Lung (tissue), 12 donors: Measurements from ENCODE around the gene IGSF21. TPM values are rescaled to one million over a fixed set of nuclear protein-coding genes. Genes with fewer than 3 reads are reported as not detected.

Source experiments
- ATAC-seq: fragments of 200-7000 bp; cut with Tn5 transposase; one replicate; pipeline ENCODE4 v1.9.1; 2020; ENCODE audit warnings: moderate number of reproducible peaks; ENCODE audit not compliant: insufficient read depth, low FRiP score
- DNase-seq, 3 donors: peaks; one replicate each; pipeline ENCODE4 v3.0.0-alpha.2; 2013 to 2017
- H3K27ac ChIP-seq, 2 donors: one replicate each; pipeline ENCODE4 v1.5.1; 2013; ENCODE audit warnings: mild to moderate bottlenecking in 2 of 2, moderate library complexity in 2 of 2, control low read depth in 1 of 2, inconsistent platforms in 1 of 2, low read depth in 1 of 2, low read length in 1 of 2
- H3K27me3 ChIP-seq, 3 donors: one replicate each; pipeline ENCODE4 v1.5.1; 2013; ENCODE audit warnings: low read length in 2 of 3; ENCODE audit not compliant: control insufficient read depth in 3 of 3, insufficient read depth in 3 of 3
- H3K36me3 ChIP-seq, 4 donors: one replicate each; pipeline ENCODE4 v1.5.1; 2013; ENCODE audit warnings: low read length in 4 of 4, mild to moderate bottlenecking in 1 of 4, moderate library complexity in 1 of 4; ENCODE audit not compliant: control insufficient read depth in 4 of 4, insufficient read depth in 4 of 4
- H3K4me1 ChIP-seq, 5 donors: one replicate each; pipeline ENCODE4 v1.5.1; 2013; ENCODE audit warnings: low read length in 5 of 5, mild to moderate bottlenecking in 2 of 5, moderate library complexity in 1 of 5; ENCODE audit not compliant: control insufficient read depth in 5 of 5, insufficient read depth in 5 of 5
- H3K4me3 ChIP-seq: one replicate; pipeline ENCODE4 v1.5.1; 2013; ENCODE audit warnings: mild to moderate bottlenecking, control low read depth, moderate library complexity
- H3K9ac ChIP-seq, 2 donors: one replicate each; pipeline ENCODE4 v1.5.1; 2013; ENCODE audit warnings: low read length in 2 of 2, control low read depth in 1 of 2; ENCODE audit not compliant: insufficient read depth in 1 of 2
- H3K9me3 ChIP-seq, 4 donors: one replicate each; pipeline ENCODE4 v1.5.1; 2013; ENCODE audit warnings: low read length in 3 of 4, mild to moderate bottlenecking in 1 of 4, moderate library complexity in 1 of 4; ENCODE audit not compliant: control insufficient read depth in 4 of 4, insufficient read depth in 3 of 4
- CTCF ChIP-seq: IDR thresholded peaks from 2 replicates; pipeline ENCODE4 v1.5.1; 2012; ENCODE audit warnings: mild to moderate bottlenecking; ENCODE audit errors: control extremely low read depth, extremely low read depth
- WGBS, 2 donors: extraction: QIAGEN DNeasy Blood & Tissue Kit; methylation state at CpG; one replicate each; pipeline ENCODE4 v1.1.7; 2013; 5-methylcytosine and 5-hydroxymethylcytosine counted together
- polyA plus RNA-seq, 2 donors: library from polyadenylated mRNA; stranded (reverse); fragments of 200-250 nt; gene quantifications; one replicate each; pipeline ENCODE4 v1.2.1, GENCODE V29; 2013
- total RNA-seq, 2 donors: library from RNA; depleted of rRNA in 1 of 2; stranded (reverse); fragments of >200 nt in 1 of 2; gene quantifications; one replicate each; pipeline ENCODE4 v1.2.1, GENCODE V29; 2014 to 2021
- donor health status: control.
- donor health status: control.
- donor health status: Bipolar disorder and iron deficiency.
- donor health status: healthy.
- donor health status: DM: yes; HTN: yes; CAD: no.

Gene IGSF21
- total and polyA plus RNA-seq, 4 donors: 0.18 to 2.6 (median 0.62) TPM

- 43 to 60% methylated on average over 2 of the region's 2 CpGs for WGBS, 2 donors
- Histone ChIP-seq H3K36me3 (no peaks in the 10 kb centered on the region), H3K9me3 (peaks cover 0 to 1% (median 0%) of the 10 kb centered on the region in 4 donors), H3K4me3 (no peak overlapping the region), H3K9ac (no peak overlapping the region), H3K27me3 (no peaks in the 10 kb centered on the region), H3K27ac (no peak overlapping the region), H3K4me1 (peaks cover 0 to 17% (median 0%) of the 10 kb centered on the region in 5 donors)
- TF ChIP-seq CTCF: no peak
- no peak for DNase-seq
- no peak for ATAC-seq
These were observed 220.1 kb downstream of the IGSF21 start for GRCh38 chr1:18327650-18328049.

GRCh38 chr1:18328803-18329202 is 221.2 kb downstream of the IGSF21 start:
- Histone ChIP-seq H3K4me1 (peaks cover 0 to 17% (median 0%) of the 10 kb centered on the region in 5 donors), H3K27me3 (peaks cover 0 to 5% (median 0%) of the 10 kb centered on the region in 3 donors), H3K27ac (no peak overlapping the region), H3K9me3 (peaks cover 0 to 5% (median 0%) of the 10 kb centered on the region in 4 donors), H3K4me3 (no peak overlapping the region), H3K36me3 (no peaks in the 10 kb centered on the region), H3K9ac (no peak overlapping the region)
- no peak for ATAC-seq
- no peak for TF ChIP-seq CTCF
- no peak for DNase-seq
- WGBS, 2 donors: 22 to 37% methylated on average over 4 of the region's 4 CpGs

GRCh38 chr1:18329469-18330253 is 222.1 kb downstream of the IGSF21 start:
- Histone ChIP-seq H3K4me3 (no peak overlapping the region), H3K9ac (no peak overlapping the region), H3K27me3 (peaks cover 0 to 5% (median 0%) of the 10 kb centered on the region in 3 donors), H3K27ac (no peak overlapping the region), H3K4me1 (peaks cover 0 to 17% (median 0%) of the 10 kb centered on the region in 5 donors), H3K36me3 (no peaks in the 10 kb centered on the region), H3K9me3 (peaks cover 0 to 5% (median 0%) of the 10 kb centered on the region in 4 donors)
- TF ChIP-seq CTCF: no peak
- DNase-seq: no peak
- whole genome bisulfite sequencing, 2 donors: 76 to 85% methylated on average over 9 of the region's 9 CpGs
- ATAC-seq: no peak
